Loucy (cell line): ENCODE results near the gene APCDD1.

Source experiments
- CTCF ChIP-seq: fragments of 200-600 bp; sonication (generic); conservative IDR thresholded peaks from 2 replicates; pipeline ENCODE4 v1.5.1; 2014; ENCODE audit warnings: mild to moderate bottlenecking, antibody characterized with exemption, low read length
- EZH2phosphoT487 ChIP-seq: fragments of 200-600 bp; IDR thresholded peaks from 2 replicates; pipeline ENCODE4 v1.6.1; 2018; ENCODE audit warnings: antibody characterized with exemption, mild to moderate bottlenecking, moderate library complexity, borderline replicate concordance

GRCh38 chr18:10519366-10519765 lies 64.9 kb downstream of the APCDD1 start:
- TF ChIP-seq CTCF, result no peak
- TF ChIP-seq EZH2phosphoT487, result no peak
